ENCODE data around the gene PLEK.
A peak's percentile ranks its signal among the peaks of the same experiment; 100 is the strongest.
"Not testable (repeated sequence)": the region's sequence is repeated elsewhere in the genome, so short reads cannot be mapped to it uniquely, and the experiment has no call there.

Gene PLEK

GRCh38 chr2:68352651-68353391 is 12.3 kb upstream of the PLEK start:
- DNase-seq (ENCODE audit: low read depth) = no peak

- DNase-seq (ENCODE audit: low read depth) = no peak
Observed at GRCh38 chr2:68356599-68357239, 8.4 kb upstream of the PLEK start.

- no peak for DNase-seq (ENCODE audit: low read depth)
Observed at GRCh38 chr2:68357605-68358337, 7.3 kb upstream of the PLEK start.

- DNase-seq (ENCODE audit: low read depth) = no peak
Observed at GRCh38 chr2:68359889-68360288, 5.2 kb upstream of the PLEK start.

- peak; percentile 72 for DNase-seq (ENCODE audit: low read depth)
Observed at GRCh38 chr2:68362069-68362468, 3.0 kb upstream of the PLEK start.

- DNase-seq (ENCODE audit: low read depth) = no peak
Observed at GRCh38 chr2:68362749-68363148, 2.3 kb upstream of the PLEK start.

GRCh38 chr2:68363721-68364120 is 1.4 kb upstream of the PLEK start:
- no peak for DNase-seq (ENCODE audit: low read depth)

GRCh38 chr2:68366083-68366560 is 1.0 kb downstream of the PLEK start:
- no peak for DNase-seq (ENCODE audit: low read depth)

GRCh38 chr2:68367953-68368653 is 3.0 kb downstream of the PLEK start:
- no peak for DNase-seq (ENCODE audit: low read depth)

GRCh38 chr2:68368654-68369336 is 3.7 kb downstream of the PLEK start:
- DNase-seq (ENCODE audit: low read depth) = no peak

GRCh38 chr2:68369337-68369734 is 4.3 kb downstream of the PLEK start:
- no peak for DNase-seq (ENCODE audit: low read depth)

- no peak for DNase-seq (ENCODE audit: low read depth)
Observed at GRCh38 chr2:68371138-68371537, 6.1 kb downstream of the PLEK start.

- DNase-seq (ENCODE audit: low read depth) = no peak
Observed at GRCh38 chr2:68371581-68371980, 6.5 kb downstream of the PLEK start.

GRCh38 chr2:68372485-68372884 is 7.4 kb downstream of the PLEK start:
- DNase-seq (ENCODE audit: low read depth) = no peak

- DNase-seq (ENCODE audit: low read depth) = no peak
Observed at GRCh38 chr2:68374184-68374583, 9.1 kb downstream of the PLEK start.

- DNase-seq (ENCODE audit: low read depth) = no peak
Observed at GRCh38 chr2:68375582-68375981, 10.5 kb downstream of the PLEK start.

- DNase-seq (ENCODE audit: low read depth) = no peak
Observed at GRCh38 chr2:68377137-68377780, 12.2 kb downstream of the PLEK start.

- not testable (repeated sequence) for DNase-seq (ENCODE audit: low read depth)
Observed at GRCh38 chr2:68378779-68379178, 13.7 kb downstream of the PLEK start.

- no peak for DNase-seq (ENCODE audit: low read depth)
Observed at GRCh38 chr2:68379184-68379708, 14.2 kb downstream of the PLEK start.

GRCh38 chr2:68383778-68384177 is 18.7 kb downstream of the PLEK start:
- no peak for DNase-seq (ENCODE audit: low read depth)
